Temporal lobe (tissue), 1 donor: Measurements from ENCODE around the gene CCDC195. TPM values are rescaled to one million over a fixed set of nuclear protein-coding genes. Genes with fewer than 3 reads are reported as not detected.

Experiments used
- total RNA-seq: library from RNA; depleted of rRNA; stranded (reverse); fragments of >200 nt; gene quantifications from one replicate; pipeline ENCODE4 v1.2.3, GENCODE V29; 2014

CCDC195 gene
- total RNA-seq, 1 donor from 2014 or later: not detected

Other genes starting within 250 kb of the CCDC195 start
- 108 TPM for gene CUL3, start 131.0 kb downstream of the CCDC195 start, total RNA-seq